C4-2B (cell line): ENCODE results near the gene CDKN1A.

Experiments used
- CTCF ChIP-seq: fragments of 450-650 bp; conservative IDR thresholded peaks from 2 replicates; pipeline ENCODE4 v1.5.1; 2017; ENCODE audit warnings: mild to moderate bottlenecking
- ZFX ChIP-seq: fragments of 450-650 bp; IDR thresholded peaks from 2 replicates; pipeline ENCODE4 v1.6.1; 2017

- TF ChIP-seq CTCF: no peak
- TF ChIP-seq ZFX: no peak
These were observed 13.1 kb downstream of the CDKN1A start for GRCh38 chr6:36691612-36692011.
